A549 (cell line): Measurements from ENCODE around the gene PDCD10. TPM values are rescaled to one million over a fixed set of nuclear protein-coding genes. Genes with fewer than 3 reads are reported as not detected.
A peak's percentile ranks its signal among the peaks of the same experiment; 100 is the strongest.

Source experiments
- ATAC-seq, 2 experiments: fragments of 200-7000 bp in 1 of 2; fragments of >200 bp in 1 of 2; cut with Nextera tagmentation in 1 of 2; cut with Tn5 transposase in 1 of 2; 3 replicates each; pipeline versions ENCODE4 v1.8.0 to v1.9.1; 2018 to 2020; ENCODE audit warnings: mild to moderate bottlenecking in 1 of 2, moderate library complexity in 1 of 2
- CTCF ChIA-PET: fragments of 300-600 bp; sonication (Branson Sonifier 250); formaldehyde crosslinking; extraction: SDS; loops from one replicate; lab custom pipeline; 2021; ENCODE audit warnings: antibody characterized with exemption, inconsistent platforms; lab: Yijun Ruan, JAX
- POLR2A ChIA-PET: fragments of 350-600 bp; formaldehyde crosslinking; extraction: SDS; loops from one replicate; lab custom pipeline; 2021; ENCODE audit warnings: antibody characterized with exemption, inconsistent platforms; lab: Yijun Ruan, JAX
- DNase-seq, 2 experiments: peaks; one replicate each; pipeline versions ENCODE4 v3.0.0 to v3.0.0-alpha.2; 2011 to 2016; ENCODE audit warnings: low read depth in 1 of 2, low spot score in 1 of 2
- FAIRE-seq: peaks from 2 replicates; lab custom pipeline; 2011; peaks lifted over from hg19 to GRCh38; lab: Jason Lieb, UNC
- H3K27ac ChIP-seq, 2 experiments: fragments of >200 bp; sonication (Bioruptor Twin); formaldehyde crosslinking; 3 replicates each; pipeline ENCODE4 v1.5.1; 2016 to 2017
- H3K4me1 ChIP-seq: fragments of >200 bp; sonication (Bioruptor Twin); formaldehyde crosslinking; 3 replicates; pipeline ENCODE4 v1.6.1; 2016
- H3K4me2 ChIP-seq: fragments of >200 bp; sonication (Bioruptor Twin); formaldehyde crosslinking; 3 replicates; pipeline ENCODE4 v1.6.1; 2016
- H3K4me3 ChIP-seq: fragments of >200 bp; sonication (Bioruptor Twin); formaldehyde crosslinking; 3 replicates; pipeline ENCODE4 v1.5.1; 2016
- H3K9me3 ChIP-seq: fragments of >200 bp; sonication (Bioruptor Twin); formaldehyde crosslinking; 3 replicates; pipeline ENCODE4 v1.6.1; 2016
- BCL3 ChIP-seq: fragments of >200 bp; sonication (Bioruptor Twin); formaldehyde crosslinking; IDR thresholded peaks from 3 replicates; pipeline ENCODE4 v1.6.1; 2016
- BHLHE40 ChIP-seq: IDR thresholded peaks from 2 replicates; pipeline ENCODE4 v1.6.1; 2012; ENCODE audit warnings: low read depth, low read length, inconsistent platforms
- CBX8 ChIP-seq: fragments of 200-600 bp; sonication (generic); IDR thresholded peaks from 2 replicates; pipeline ENCODE4 v1.6.1; 2016
- CHD2 ChIP-seq: fragments of 150-350 bp; IDR thresholded peaks from 2 replicates; pipeline ENCODE4 v1.6.1; 2014; ENCODE audit warnings: low read length; ENCODE audit not compliant: partially characterized antibody
- CTCF ChIP-seq: fragments of >200 bp; sonication (Bioruptor Twin); formaldehyde crosslinking; IDR thresholded peaks from 3 replicates; pipeline ENCODE4 v1.5.1; 2016
- EHF ChIP-seq: fragments of 250-450 bp; sonication (Bioruptor Pico); IDR thresholded peaks from 2 replicates; pipeline ENCODE4 v1.5.0; 2020; ENCODE audit warnings: mild to moderate bottlenecking
- FOXS1 ChIP-seq: fragments of 250-450 bp; sonication (Bioruptor Pico); IDR thresholded peaks from 2 replicates; pipeline ENCODE4 v1.5.0; 2020; ENCODE audit warnings: mild to moderate bottlenecking, moderate library complexity
- GATA3 ChIP-seq: IDR thresholded peaks from 2 replicates; pipeline ENCODE4 v1.6.1; 2012; ENCODE audit warnings: borderline replicate concordance
- HES2 ChIP-seq: fragments of >200 bp; sonication (Bioruptor Twin); formaldehyde crosslinking; IDR thresholded peaks from 2 replicates; pipeline ENCODE4 v1.6.1; 2016
- HMGXB4 ChIP-seq: fragments of 250-450 bp; sonication (Bioruptor Pico); IDR thresholded peaks from 2 replicates; pipeline ENCODE4 v1.5.0; 2021; ENCODE audit warnings: mild to moderate bottlenecking, moderate library complexity, borderline replicate concordance
- HOXB13 ChIP-seq: fragments of 250-450 bp; sonication (Bioruptor Pico); IDR thresholded peaks from 2 replicates; pipeline ENCODE4 v1.5.0; 2020; ENCODE audit warnings: low read depth, mild to moderate bottlenecking, moderate library complexity
- JUN ChIP-seq, 2 experiments: fragments of >200 bp; sonication (Bioruptor Twin); formaldehyde crosslinking; IDR thresholded peaks; 2 replicates in 1 of 2; 3 replicates in 1 of 2; pipeline ENCODE4 v1.6.1; 2016 to 2017
- KDM5A ChIP-seq: fragments of 200-600 bp; sonication (generic); IDR thresholded peaks from 2 replicates; pipeline ENCODE4 v1.6.1; 2016; ENCODE audit warnings: antibody characterized with exemption, mild to moderate bottlenecking
- MAX ChIP-seq: IDR thresholded peaks from 2 replicates; pipeline ENCODE4 v1.6.1; 2012
- POLR2A ChIP-seq: IDR thresholded peaks from 2 replicates; pipeline ENCODE4 v1.6.1; 2012; ENCODE audit warnings: mild to moderate bottlenecking, low read length
- RAD21 ChIP-seq, 2 experiments: fragments of >200 bp in 1 of 2; sonication (Bioruptor Twin) in 1 of 2; formaldehyde crosslinking in 1 of 2; IDR thresholded peaks in 1 of 2; conservative IDR thresholded peaks in 1 of 2; 2 replicates in 1 of 2; 3 replicates in 1 of 2; pipeline ENCODE4 v1.6.1; 2012 to 2018; ENCODE audit warnings: inconsistent platforms in 1 of 2
- RCOR1 ChIP-seq: fragments of 150-350 bp; IDR thresholded peaks from 2 replicates; pipeline ENCODE4 v1.6.1; 2014; ENCODE audit warnings: antibody characterized with exemption, low read length, low read depth
- TFCP2L1 ChIP-seq: fragments of 250-450 bp; sonication (Bioruptor Pico); IDR thresholded peaks from 2 replicates; pipeline ENCODE4 v1.5.0; 2021; ENCODE audit warnings: mild to moderate bottlenecking
- TP53 ChIP-seq: fragments of 250-450 bp; sonication (Bioruptor Pico); IDR thresholded peaks from 2 replicates; pipeline ENCODE4 v1.5.0; 2021; ENCODE audit warnings: mild to moderate bottlenecking, moderate library complexity
- WGBS: methylation state at CpG from one replicate; pipeline ENCODE4 v1.1.6; 2017; ENCODE audit errors: missing lambda C conversion rate; 5-methylcytosine and 5-hydroxymethylcytosine counted together
- polyA minus RNA-seq: library from RNA; depleted of rRNA, polyadenylated mRNA; stranded (reverse); fragments of >200 nt; gene quantifications from 2 replicates; pipeline ENCODE4 v1.2.3, GENCODE V29; 2011; rRNA and poly(A)+ RNA removed
- polyA plus RNA-seq, 4 experiments: library from polyadenylated mRNA; depleted of rRNA in 3 of 4; stranded (reverse); fragments of >200 nt; fragmentation: RNase III in 1 of 4; extraction: RNeasy Plus Mini Kit Qiagen cat#74134 plus additional on column Dnase treatment in 1 of 4; gene quantifications; 2 replicates in 3 of 4; 3 replicates in 1 of 4; pipeline ENCODE4 v1.2.3, GENCODE V29; 2011 to 2017
- TF ChIP-seq, protein P1 (sequence below): fragments of 450-650 bp; IDR thresholded peaks from 2 replicates; pipeline ENCODE4 v1.6.1; 2014; ENCODE audit warnings: antibody characterized with exemption
- TF ChIP-seq, protein P2 (sequence below): fragments of 200-600 bp; sonication (generic); IDR thresholded peaks from 2 replicates; pipeline ENCODE4 v1.6.1; 2016; ENCODE audit warnings: antibody characterized with exemption, mild to moderate bottlenecking, moderate library complexity

PDCD10 gene
- polyA plus RNA-seq (2011; rRNA removed) (73.6 and 100 TPM in 2 replicates), polyA plus RNA-seq (2017; fragmentation: RNase III; extraction: RNeasy Plus Mini Kit Qiagen cat#74134 plus additional on column Dnase treatment) (46.0 to 55.8 TPM (median 53.7 TPM) in 3 replicates), polyA minus RNA-seq (10.0 and 10.5 TPM in 2 replicates)
- 21.8 and 24.9 TPM in 2 replicates for polyA plus RNA-seq (2012; cell fraction: cytosol; rRNA removed)
- polyA plus RNA-seq (2012; cell fraction: nucleus; rRNA removed), result 6.8 and 9.9 TPM in 2 replicates

GRCh38 chr3:167734498-167735232 lies at the start of gene PDCD10:
TSS of gene PDCD10 (minus strand) at chr3:167734892. CDS start at chr3:167720157, 14,735 bp downstream.
- peak within 1 kb of the TSS; percentile 93 for H3K4me2 ChIP-seq
- POLR2A ChIA-PET, result interaction anchor here (1.1 to 1.5 kb wide), 2 partner anchors 79 to 127 kb away, joined by 5 to 8 read pairs; no protein-coding TSS in a partner anchor
- CTCF ChIA-PET, result no interaction called here
- peak within 1 kb of the TSS; percentile 88 to 94 for H3K27ac ChIP-seq
- no peak for TF ChIP-seq RAD21 (conservative IDR thresholded peaks at IDR 0.05 in 1 of 2, IDR thresholded peaks at IDR 0.05 in 1 of 2)
- peak; percentile 59 for TF ChIP-seq MAX
- TF ChIP-seq BCL3, result peak; percentile 49; the same call in 1 of the 3 replicates
- no peak for TF ChIP-seq TP53 (CRISPR knock-in tag)
- peak; percentile 68 for TF ChIP-seq POLR2A
- TF ChIP-seq JUN (IDR thresholded peaks at IDR 0.05), result peak; percentile 35 to 60; a peak in 2 of 5 replicates
- 4% methylated on average over 31 of the region's 49 CpGs for WGBS
- ATAC-seq (peak; percentile 93 to 94), DNase-seq (peak; percentile 53 to 97), FAIRE-seq (no peak)
- H3K4me3 ChIP-seq, result peak within 1 kb of the TSS; percentile 82
- peaks cover 37% of the 10 kb centered on the region for H3K4me1 ChIP-seq
- no peaks in the 10 kb centered on the region for H3K9me3 ChIP-seq

DNA sequence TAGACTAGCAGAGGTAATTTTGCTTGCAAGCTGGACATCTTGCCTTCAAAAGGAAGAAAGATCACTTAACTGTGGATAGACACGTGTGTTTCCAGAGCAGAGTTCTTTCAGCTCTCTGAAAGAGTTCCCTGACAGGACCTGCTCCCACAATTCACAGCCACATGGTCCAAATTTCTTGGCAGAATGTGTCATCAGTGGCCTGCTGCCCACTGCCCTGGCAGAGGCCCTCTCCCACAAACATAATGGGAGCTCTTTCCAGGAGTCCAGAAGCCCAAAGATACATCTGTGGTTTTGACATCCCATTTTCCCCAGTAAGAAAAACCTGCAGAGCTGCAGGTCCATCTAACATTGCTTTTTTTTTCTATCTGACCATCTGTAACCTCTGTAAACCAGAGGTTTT lies 49.1 kb upstream of the PDCD10 start:
- no peak overlapping the region for H3K4me3 ChIP-seq
- H3K9me3 ChIP-seq, result no peaks in the 10 kb centered on the region
- TF ChIP-seq TFCP2L1 (CRISPR knock-in tag) (no peak), BHLHE40 (no peak), CTCF (no peak), RAD21 (conservative IDR thresholded peaks at IDR 0.05 in 1 of 2, IDR thresholded peaks at IDR 0.05 in 1 of 2) (no peak), RCOR1 (no peak), CBX8 (no peak), EHF (CRISPR knock-in tag) (no peak), HES2 (no peak), HMGXB4 (CRISPR knock-in tag) (no peak), KDM5A (no peak), FOXS1 (CRISPR knock-in tag) (no peak), GATA3 (no peak), POLR2A (no peak), BCL3 (no peak), CHD2 (no peak), HOXB13 (CRISPR knock-in tag) (no peak)
- TF ChIP-seq, protein P1, sequence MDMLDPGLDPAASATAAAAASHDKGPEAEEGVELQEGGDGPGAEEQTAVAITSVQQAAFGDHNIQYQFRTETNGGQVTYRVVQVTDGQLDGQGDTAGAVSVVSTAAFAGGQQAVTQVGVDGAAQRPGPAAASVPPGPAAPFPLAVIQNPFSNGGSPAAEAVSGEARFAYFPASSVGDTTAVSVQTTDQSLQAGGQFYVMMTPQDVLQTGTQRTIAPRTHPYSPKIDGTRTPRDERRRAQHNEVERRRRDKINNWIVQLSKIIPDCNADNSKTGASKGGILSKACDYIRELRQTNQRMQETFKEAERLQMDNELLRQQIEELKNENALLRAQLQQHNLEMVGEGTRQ, result no peak
- TF ChIP-seq, protein P2, sequence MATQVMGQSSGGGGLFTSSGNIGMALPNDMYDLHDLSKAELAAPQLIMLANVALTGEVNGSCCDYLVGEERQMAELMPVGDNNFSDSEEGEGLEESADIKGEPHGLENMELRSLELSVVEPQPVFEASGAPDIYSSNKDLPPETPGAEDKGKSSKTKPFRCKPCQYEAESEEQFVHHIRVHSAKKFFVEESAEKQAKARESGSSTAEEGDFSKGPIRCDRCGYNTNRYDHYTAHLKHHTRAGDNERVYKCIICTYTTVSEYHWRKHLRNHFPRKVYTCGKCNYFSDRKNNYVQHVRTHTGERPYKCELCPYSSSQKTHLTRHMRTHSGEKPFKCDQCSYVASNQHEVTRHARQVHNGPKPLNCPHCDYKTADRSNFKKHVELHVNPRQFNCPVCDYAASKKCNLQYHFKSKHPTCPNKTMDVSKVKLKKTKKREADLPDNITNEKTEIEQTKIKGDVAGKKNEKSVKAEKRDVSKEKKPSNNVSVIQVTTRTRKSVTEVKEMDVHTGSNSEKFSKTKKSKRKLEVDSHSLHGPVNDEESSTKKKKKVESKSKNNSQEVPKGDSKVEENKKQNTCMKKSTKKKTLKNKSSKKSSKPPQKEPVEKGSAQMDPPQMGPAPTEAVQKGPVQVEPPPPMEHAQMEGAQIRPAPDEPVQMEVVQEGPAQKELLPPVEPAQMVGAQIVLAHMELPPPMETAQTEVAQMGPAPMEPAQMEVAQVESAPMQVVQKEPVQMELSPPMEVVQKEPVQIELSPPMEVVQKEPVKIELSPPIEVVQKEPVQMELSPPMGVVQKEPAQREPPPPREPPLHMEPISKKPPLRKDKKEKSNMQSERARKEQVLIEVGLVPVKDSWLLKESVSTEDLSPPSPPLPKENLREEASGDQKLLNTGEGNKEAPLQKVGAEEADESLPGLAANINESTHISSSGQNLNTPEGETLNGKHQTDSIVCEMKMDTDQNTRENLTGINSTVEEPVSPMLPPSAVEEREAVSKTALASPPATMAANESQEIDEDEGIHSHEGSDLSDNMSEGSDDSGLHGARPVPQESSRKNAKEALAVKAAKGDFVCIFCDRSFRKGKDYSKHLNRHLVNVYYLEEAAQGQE, result no peak
- H3K4me2 ChIP-seq, result no peak overlapping the region
- H3K4me1 ChIP-seq, result no peaks in the 10 kb centered on the region
- H3K27ac ChIP-seq, result no peak overlapping the region
- 14% methylated on average over 1 of the region's 1 CpG for WGBS
- POLR2A ChIA-PET, result no interaction called here
- no peak for ATAC-seq
- FAIRE-seq, result no peak
- CTCF ChIA-PET, result interaction anchor here (1.2 kb wide), 1 partner anchor 40 kb away, joined by 3 read pairs; no protein-coding TSS in a partner anchor
- no peak for DNase-seq
